ENCODE results near the gene CIPC.

Gene CIPC

GRCh38 chr14:77133720-77134338 is 35.8 kb downstream of the CIPC start:
- no peak overlapping the region for H3K4me3 Mint-ChIP-seq
- peaks cover 77% of the 10 kb centered on the region for H3K27me3 Mint-ChIP-seq
- intact Hi-C loops (cut with micrococcal nuclease), result no loop called here
- no peaks in the 10 kb centered on the region for H3K36me3 Mint-ChIP-seq (ENCODE audit: low read depth)
- H3K27ac Mint-ChIP-seq, result no peak overlapping the region
- H3K9me3 Mint-ChIP-seq, result no peaks in the 10 kb centered on the region
- no peaks in the 10 kb centered on the region for H3K4me1 Mint-ChIP-seq (ENCODE audit: low read depth)

DNA sequence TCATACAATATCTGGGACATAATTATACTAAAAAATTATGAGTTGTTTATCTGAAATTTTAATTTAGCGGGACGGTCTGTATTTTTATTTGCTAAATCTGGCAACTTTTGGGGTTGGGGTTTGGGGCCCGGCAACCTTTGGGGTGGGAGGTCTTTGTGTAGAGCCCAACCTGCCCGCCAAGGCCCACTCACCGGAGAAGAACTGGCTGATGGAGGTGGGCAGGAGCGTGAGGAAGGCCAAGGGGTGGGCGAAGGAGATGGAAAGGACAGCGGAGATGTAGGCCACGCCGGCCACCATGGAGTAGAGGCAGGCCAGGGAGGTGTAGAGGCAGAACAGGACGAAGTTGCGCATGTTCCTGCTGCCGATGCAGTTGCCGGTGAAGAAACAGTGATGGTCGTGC is 41.0 kb downstream of the CIPC start:
- Mint-ChIP-seq H3K4me1 (ENCODE audit: low read depth) (peaks cover 8% of the 10 kb centered on the region), H3K27ac (no peak overlapping the region), H3K36me3 (ENCODE audit: low read depth) (no peaks in the 10 kb centered on the region), H3K27me3 (peaks cover 86% of the 10 kb centered on the region), H3K4me3 (no peak overlapping the region), H3K9me3 (no peaks in the 10 kb centered on the region)
- intact Hi-C loops (cut with micrococcal nuclease), result no loop called here

DNA sequence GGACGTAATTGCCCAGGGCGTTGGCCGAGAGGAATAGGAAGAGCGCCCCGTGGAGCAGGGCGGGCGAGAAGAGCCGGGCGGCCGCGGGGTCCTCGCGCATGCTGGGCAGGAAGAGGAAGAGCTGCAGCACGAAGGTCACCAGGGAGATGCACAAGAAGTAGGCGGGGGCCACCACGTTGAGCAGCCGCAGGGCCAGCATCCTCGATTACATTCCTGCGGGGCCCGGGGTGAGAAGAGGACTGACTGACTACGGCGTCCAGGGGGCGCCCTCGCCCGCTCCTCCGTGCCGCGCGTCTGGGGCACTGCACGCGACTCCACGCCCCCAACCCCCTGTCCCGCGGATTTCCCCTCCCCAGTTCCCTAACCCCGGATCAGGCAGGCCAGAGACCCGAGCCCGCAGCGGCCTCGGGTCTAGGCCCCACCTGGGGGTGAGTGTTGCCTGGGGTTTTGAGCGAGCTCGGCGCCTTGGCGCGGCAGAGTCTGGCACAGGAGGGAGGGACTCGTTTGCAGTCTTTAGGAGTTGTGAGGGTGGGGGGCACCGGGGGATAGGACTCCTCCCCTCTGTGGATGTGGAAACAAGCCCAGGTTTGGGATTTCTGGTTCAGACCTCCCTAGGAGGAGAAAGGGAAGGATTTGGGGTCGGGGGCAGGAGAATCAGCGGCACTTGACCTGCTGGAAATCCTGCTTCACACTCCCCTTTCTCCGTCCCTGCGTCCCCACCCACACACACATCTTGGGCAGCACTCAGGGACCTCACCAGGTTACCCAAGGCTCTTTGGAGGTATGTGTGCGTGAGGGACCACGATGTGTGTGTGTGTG is 41.7 kb downstream of the CIPC start:
- Mint-ChIP-seq H3K9me3 (no peaks in the 10 kb centered on the region), H3K4me3 (no peak overlapping the region), H3K27ac (no peak overlapping the region), H3K27me3 (peaks cover 86% of the 10 kb centered on the region), H3K36me3 (ENCODE audit: low read depth) (no peaks in the 10 kb centered on the region), H3K4me1 (ENCODE audit: low read depth) (peaks cover 8% of the 10 kb centered on the region)
- intact Hi-C loops (cut with micrococcal nuclease), result no loop called here

DNA sequence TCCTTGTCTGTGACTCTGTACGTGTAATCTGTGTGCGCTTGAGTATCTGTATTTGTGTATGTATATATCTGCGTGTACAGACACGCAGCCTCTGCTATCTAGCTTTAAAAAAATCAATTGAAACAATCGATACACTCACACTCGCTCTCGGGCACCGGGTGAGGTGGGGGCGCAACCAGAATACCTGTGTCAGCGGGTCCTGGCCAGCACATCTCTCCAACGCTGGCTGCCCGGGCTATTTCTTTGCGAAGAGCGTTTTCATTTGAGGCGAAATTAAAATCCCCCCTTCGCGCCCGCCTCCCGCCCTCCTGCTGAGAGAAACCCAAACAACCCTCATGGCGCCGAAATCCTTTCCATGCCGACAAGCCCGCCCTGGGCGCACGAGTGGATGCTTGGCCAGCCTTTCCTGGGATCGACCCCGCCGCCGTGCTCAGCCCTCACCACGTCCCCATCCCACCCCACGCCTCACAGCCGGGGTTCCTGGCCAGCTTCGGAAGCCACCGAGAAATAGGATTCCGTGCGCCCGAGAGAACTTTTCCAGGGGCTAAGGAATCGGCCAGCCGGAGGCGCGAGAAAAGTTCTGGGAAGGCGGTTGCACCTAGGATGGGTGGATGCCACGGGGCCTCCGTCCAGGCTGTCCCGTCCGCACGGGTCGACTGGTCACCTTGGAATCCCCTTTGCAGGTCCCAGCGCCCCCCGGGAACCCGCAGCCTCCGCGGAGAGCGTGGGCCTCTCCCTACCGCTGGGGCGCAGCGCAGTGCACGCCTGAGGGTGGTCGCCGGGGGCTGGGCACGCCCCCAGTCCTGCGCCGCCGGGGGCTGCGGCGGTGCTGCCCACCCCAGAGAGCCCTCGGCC is 42.5 kb downstream of the CIPC start:
- Mint-ChIP-seq H3K27ac (no peak overlapping the region), H3K9me3 (no peaks in the 10 kb centered on the region), H3K36me3 (ENCODE audit: low read depth) (no peaks in the 10 kb centered on the region), H3K4me3 (no peak overlapping the region), H3K4me1 (ENCODE audit: low read depth) (peaks cover 8% of the 10 kb centered on the region), H3K27me3 (peaks cover 86% of the 10 kb centered on the region)
- intact Hi-C loops (cut with micrococcal nuclease), result no loop called here

GRCh38 chr14:77141214-77142004 is 43.4 kb downstream of the CIPC start, which contains the start of gene ZDHHC22:
ZDHHC22 (minus strand) TSS chr14:77141791; CDS start chr14:77139738, 2,053 bp downstream.
- intact Hi-C loops (cut with micrococcal nuclease), result no loop called here
- Mint-ChIP-seq H3K27ac (no peak within 1 kb of the TSS), H3K27me3 (peaks cover 90% of the 10 kb centered on the region), H3K4me3 (no peak within 1 kb of the TSS), H3K36me3 (ENCODE audit: low read depth) (no peaks in the 10 kb centered on the region), H3K9me3 (no peaks in the 10 kb centered on the region), H3K4me1 (ENCODE audit: low read depth) (peaks cover 8% of the 10 kb centered on the region)

GRCh38 chr14:77142005-77142800 is 44.1 kb downstream of the CIPC start:
- peaks cover 8% of the 10 kb centered on the region for H3K4me1 Mint-ChIP-seq (ENCODE audit: low read depth)
- no peak overlapping the region for H3K4me3 Mint-ChIP-seq
- H3K36me3 Mint-ChIP-seq (ENCODE audit: low read depth), result no peaks in the 10 kb centered on the region
- H3K27ac Mint-ChIP-seq, result no peak overlapping the region
- H3K27me3 Mint-ChIP-seq, result peaks cover 90% of the 10 kb centered on the region
- intact Hi-C loops (cut with micrococcal nuclease), result no loop called here
- no peaks in the 10 kb centered on the region for H3K9me3 Mint-ChIP-seq

DNA sequence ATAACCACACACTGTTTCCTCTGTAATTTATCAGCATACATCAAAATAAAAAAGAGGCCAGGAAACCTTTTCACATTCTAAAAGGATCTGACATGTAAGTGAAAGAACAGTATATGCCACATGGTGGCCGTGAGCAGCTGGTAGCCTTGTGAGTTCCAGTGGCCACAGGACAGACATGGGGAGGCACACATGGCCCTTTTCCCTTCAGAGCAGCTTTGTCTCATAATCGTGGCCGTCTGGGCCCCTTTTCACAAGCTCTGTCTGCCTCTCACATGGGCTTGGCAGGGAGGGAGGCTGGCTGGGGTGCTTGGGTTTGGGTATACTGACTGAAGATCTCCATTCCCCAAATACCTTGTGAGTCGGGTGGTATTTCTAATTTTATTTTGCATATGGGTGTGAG is 45.0 kb downstream of the CIPC start:
- Mint-ChIP-seq H3K27ac (no peak overlapping the region), H3K4me3 (no peak overlapping the region), H3K27me3 (peaks cover 88% of the 10 kb centered on the region), H3K36me3 (ENCODE audit: low read depth) (no peaks in the 10 kb centered on the region), H3K4me1 (ENCODE audit: low read depth) (peaks cover 8% of the 10 kb centered on the region), H3K9me3 (no peaks in the 10 kb centered on the region)
- intact Hi-C loops (cut with micrococcal nuclease), result no loop called here

DNA sequence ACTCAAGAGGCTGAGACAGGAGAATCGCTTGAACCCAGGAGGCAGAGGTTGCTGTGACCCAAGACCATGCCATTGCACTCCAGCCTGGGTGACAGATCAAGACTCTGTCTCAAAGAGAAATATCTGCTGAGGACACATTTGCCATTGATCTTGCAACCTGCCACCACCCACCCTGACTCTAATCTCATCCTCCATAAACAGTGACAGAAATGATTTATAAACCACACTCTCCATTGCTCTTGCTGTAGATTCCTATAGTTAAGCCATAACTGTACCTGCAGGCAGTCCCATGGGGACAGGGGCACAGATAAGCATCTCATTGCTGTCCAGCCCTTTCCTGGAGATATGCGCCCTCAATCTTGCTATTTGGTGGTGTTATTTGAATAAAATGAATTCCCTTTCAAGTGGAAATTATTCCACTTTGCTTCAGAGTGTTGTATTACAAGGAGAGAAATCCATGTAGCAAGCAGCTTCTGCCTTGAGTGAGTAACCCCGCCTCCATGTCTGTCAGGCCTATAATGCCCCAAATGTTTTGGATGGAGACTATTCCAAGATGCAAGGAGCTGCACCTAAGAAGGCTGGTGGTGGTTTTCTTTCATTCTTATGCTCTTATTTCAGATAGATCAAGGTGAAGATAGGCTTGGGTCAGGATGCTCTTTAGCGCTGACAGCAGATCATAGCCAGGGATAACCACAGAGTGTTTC is 46.5 kb downstream of the CIPC start:
- H3K4me3 Mint-ChIP-seq, result no peak overlapping the region
- no peaks in the 10 kb centered on the region for H3K36me3 Mint-ChIP-seq (ENCODE audit: low read depth)

DNA sequence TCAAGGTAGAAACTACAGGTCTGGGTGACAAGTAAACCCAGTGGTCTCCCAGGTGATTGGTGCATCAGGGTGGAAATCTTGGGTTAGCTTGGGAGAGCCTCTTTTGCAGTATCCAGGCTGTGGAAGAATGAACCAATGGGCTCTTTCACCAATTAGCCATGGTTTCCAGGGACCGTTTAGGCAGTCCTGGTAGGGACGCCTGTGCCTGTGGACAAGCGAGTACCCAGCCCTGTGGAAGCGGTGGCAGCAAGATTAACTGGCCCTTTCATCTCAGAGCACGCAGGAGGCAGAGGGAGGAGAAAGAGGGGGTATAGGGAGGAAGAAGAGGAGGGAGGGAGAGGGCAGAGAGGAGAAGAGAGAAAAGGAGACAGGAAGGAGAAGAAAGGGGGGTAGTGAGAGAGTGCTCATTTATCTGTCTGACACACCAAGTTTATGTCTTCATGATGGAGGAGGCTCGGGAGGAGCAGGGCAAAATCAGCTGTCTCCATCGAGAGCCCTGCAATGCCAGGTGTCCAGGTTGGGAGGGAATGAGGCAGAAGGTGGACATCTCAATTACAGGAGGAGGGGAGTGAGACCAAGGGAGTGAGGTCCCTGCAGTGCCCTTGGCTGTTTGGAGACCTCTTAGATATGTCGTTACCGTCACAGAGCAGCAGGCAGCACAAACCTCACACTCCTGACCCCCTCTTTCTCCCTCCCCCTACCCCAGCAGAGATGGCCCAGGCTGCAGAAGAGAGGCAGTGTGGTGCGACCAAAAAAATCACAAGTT is 48.1 kb downstream of the CIPC start:
- Mint-ChIP-seq H3K27me3 (peaks cover 64% of the 10 kb centered on the region), H3K4me3 (no peak overlapping the region), H3K9me3 (no peaks in the 10 kb centered on the region), H3K36me3 (ENCODE audit: low read depth) (no peaks in the 10 kb centered on the region), H3K27ac (no peak overlapping the region), H3K4me1 (ENCODE audit: low read depth) (no peaks in the 10 kb centered on the region)
- intact Hi-C loops (cut with micrococcal nuclease), result no loop called here

More for the DNA sequence above, 46.5 kb downstream of the CIPC start:
- H3K27ac Mint-ChIP-seq, result no peak overlapping the region
- intact Hi-C loops (cut with micrococcal nuclease), result no loop called here
- peaks cover 2% of the 10 kb centered on the region for H3K4me1 Mint-ChIP-seq (ENCODE audit: low read depth)
- H3K9me3 Mint-ChIP-seq, result no peaks in the 10 kb centered on the region
- H3K27me3 Mint-ChIP-seq, result peaks cover 77% of the 10 kb centered on the region

- H3K27ac Mint-ChIP-seq, result no peak overlapping the region
- H3K36me3 Mint-ChIP-seq (ENCODE audit: low read depth), result no peaks in the 10 kb centered on the region
- no peak overlapping the region for H3K4me3 Mint-ChIP-seq
Measured at GRCh38 chr14:77148510-77149231, 50.6 kb downstream of the CIPC start.

DNA sequence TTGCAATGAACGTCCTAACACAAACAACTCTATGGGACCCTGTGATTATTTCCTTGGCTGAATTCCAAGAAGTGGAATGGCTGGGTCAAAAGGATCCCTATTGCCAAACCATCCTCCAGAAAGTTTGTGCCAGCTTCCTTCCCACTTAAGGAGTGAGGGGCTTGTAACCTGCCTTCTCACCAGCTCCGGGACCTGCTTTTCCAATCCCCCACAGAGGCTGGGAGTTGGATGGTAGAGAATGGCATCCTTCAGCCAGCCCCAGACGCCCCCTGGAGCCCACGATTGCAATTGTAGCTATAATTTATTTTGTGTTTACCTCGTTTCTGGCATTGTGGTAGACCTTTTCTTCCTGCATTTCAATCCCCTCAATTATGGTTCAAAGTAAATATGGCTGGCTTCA is 53.2 kb downstream of the CIPC start:
- intact Hi-C loops (cut with micrococcal nuclease), result loop anchor here (10.0 kb wide), 1 partner anchor 64 kb away; no protein-coding TSS in a partner anchor
- H3K4me3 Mint-ChIP-seq, result no peak overlapping the region
- H3K9me3 Mint-ChIP-seq, result no peaks in the 10 kb centered on the region
- H3K27ac Mint-ChIP-seq, result no peak overlapping the region
- H3K4me1 Mint-ChIP-seq (ENCODE audit: low read depth), result no peaks in the 10 kb centered on the region
- no peaks in the 10 kb centered on the region for H3K36me3 Mint-ChIP-seq (ENCODE audit: low read depth)
- H3K27me3 Mint-ChIP-seq, result peaks cover 29% of the 10 kb centered on the region

More at GRCh38 chr14:77148510-77149231, 50.6 kb downstream of the CIPC start:
- intact Hi-C loops (cut with micrococcal nuclease), result no loop called here
- peaks cover 42% of the 10 kb centered on the region for H3K27me3 Mint-ChIP-seq
- no peaks in the 10 kb centered on the region for H3K9me3 Mint-ChIP-seq
- H3K4me1 Mint-ChIP-seq (ENCODE audit: low read depth), result no peaks in the 10 kb centered on the region
